LNCAP (cell line): ENCODE results near the gene TAPBP.
A peak's percentile ranks its signal among the peaks of the same experiment; 100 is the strongest.

Source experiments
- CTCF ChIP-seq: fragments of 450-650 bp; IDR thresholded peaks from 2 replicates; pipeline ENCODE4 v1.5.1; 2017; ENCODE audit warnings: mild to moderate bottlenecking

TAPBP gene

GRCh38 chr6:33304216-33304615, 9.7 kb downstream of the TAPBP start:
- TF ChIP-seq CTCF, result no peak

- TF ChIP-seq CTCF, result no peak
These were observed 12.0 kb downstream of the TAPBP start for GRCh38 chr6:33301877-33302276.

GRCh38 chr6:33299237-33299944, 14.5 kb downstream of the TAPBP start:
- peak; percentile 76 for TF ChIP-seq CTCF

GRCh38 chr6:33298773-33299236, 15.1 kb downstream of the TAPBP start, which contains the start of gene RGL2:
Gene RGL2 (minus strand): TSS chr6:33298942. CDS start chr6:33298610, 332 bp downstream.
- no peak for TF ChIP-seq CTCF

GRCh38 chr6:33297956-33298772, 15.7 kb downstream of the TAPBP start:
- TF ChIP-seq CTCF, result no peak

- no peak for TF ChIP-seq CTCF
These were observed 16.4 kb downstream of the TAPBP start for GRCh38 chr6:33297406-33297955.

- no peak for TF ChIP-seq CTCF
These were observed 17.0 kb downstream of the TAPBP start for GRCh38 chr6:33296797-33297405.
